ENCODE measurements around the gene MTX1.
A peak's percentile ranks its signal among the peaks of the same experiment; 100 is the strongest.
"Not testable (repeated sequence)": the region's sequence is repeated elsewhere in the genome, so short reads cannot be mapped to it uniquely, and the experiment has no call there.

Gene MTX1

DNA sequence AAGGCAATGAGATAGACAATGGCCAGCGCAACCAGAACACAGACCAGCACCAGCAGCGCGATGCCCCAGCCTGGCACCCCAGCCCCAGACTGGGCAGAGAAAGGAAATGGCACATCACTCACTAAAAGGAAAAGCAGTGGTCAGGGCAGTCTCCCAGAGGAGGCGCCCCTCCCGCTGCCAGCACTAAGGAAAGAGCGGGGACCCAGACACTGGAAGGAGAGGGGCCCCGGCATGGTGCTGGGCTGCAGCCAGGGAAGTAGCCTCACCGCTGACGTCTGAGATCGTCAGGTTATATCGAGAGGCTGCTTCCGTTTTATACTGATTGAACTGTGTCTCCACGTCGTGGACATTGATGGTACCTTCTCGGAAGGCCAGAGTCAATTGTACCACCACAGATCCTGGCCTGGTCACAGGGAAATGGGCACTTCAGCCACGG, 21.0 kb upstream of the MTX1 start:
- TF ChIP-seq, protein P1, sequence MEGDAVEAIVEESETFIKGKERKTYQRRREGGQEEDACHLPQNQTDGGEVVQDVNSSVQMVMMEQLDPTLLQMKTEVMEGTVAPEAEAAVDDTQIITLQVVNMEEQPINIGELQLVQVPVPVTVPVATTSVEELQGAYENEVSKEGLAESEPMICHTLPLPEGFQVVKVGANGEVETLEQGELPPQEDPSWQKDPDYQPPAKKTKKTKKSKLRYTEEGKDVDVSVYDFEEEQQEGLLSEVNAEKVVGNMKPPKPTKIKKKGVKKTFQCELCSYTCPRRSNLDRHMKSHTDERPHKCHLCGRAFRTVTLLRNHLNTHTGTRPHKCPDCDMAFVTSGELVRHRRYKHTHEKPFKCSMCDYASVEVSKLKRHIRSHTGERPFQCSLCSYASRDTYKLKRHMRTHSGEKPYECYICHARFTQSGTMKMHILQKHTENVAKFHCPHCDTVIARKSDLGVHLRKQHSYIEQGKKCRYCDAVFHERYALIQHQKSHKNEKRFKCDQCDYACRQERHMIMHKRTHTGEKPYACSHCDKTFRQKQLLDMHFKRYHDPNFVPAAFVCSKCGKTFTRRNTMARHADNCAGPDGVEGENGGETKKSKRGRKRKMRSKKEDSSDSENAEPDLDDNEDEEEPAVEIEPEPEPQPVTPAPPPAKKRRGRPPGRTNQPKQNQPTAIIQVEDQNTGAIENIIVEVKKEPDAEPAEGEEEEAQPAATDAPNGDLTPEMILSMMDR (IDR thresholded peaks at IDR 0.05; ENCODE audit: extremely low read depth, missing control alignments), result no peak
- DNase-seq (ENCODE audit: low spot score), result no peak

DNA sequence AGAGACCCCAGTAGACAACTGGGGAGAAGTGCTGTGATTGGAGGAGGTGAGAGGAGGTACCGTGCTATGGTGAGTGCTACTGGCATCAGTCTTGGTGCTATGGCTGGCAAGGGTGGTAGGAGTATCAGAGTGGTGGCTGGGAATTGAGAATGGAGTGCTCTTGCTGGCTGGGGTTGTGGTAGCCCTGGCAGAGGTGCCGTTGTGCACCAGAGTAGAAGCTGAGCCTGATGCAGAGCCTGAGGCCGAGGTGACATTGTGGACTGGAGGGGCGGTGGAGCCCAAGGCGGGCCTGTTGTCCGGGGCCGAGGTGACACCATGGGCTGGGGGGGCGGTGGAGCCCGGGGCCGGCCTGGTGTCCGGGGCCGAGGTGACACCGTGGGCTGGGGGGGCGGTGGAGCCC, 20.2 kb upstream of the MTX1 start:
- TF ChIP-seq, protein P1 (IDR thresholded peaks at IDR 0.05; ENCODE audit: extremely low read depth, missing control alignments), result no peak
- no peak for DNase-seq (ENCODE audit: low spot score)

DNA sequence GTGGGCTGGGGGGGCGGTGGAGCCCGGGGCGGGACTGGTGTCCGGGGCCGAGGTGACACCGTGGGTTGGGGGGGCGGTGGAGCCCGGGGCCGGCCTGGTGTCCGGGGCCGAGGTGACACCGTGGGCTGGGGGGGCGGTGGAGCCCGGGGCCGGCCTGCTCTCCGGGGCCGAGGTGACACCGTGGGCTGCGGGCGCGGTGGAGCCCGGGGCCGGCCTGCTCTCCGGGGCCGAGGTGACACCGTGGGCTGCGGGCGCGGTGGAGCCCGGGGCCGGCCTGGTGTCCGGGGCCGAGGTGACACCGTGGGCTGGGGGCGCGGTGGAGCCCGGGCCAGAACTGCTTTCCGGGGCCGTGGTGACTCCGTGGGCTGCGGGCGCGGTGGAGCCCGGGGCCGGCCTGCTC, 18.6 kb upstream of the MTX1 start:
- DNase-seq (ENCODE audit: low spot score), result not testable (repeated sequence)

DNA sequence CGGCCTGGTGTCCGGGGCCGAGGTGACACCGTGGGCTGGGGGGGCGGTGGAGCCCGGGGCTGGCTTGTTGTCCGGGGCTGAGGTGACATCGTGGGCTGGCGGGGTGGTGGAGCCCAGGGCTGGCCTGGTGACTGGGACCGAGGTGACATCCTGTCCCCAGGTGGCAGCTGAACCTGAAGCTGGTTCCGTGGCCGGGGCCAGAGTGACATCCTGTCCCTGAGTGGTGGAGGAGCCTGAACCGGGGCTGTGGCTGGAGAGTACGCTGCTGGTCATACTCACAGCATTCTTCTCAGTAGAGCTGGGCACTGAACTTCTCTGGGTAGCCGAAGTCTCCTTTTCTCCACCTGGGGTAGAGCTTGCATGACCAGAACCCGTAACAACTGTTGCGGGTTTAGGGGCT, 16.6 kb upstream of the MTX1 start:
- TF ChIP-seq, protein P1 (IDR thresholded peaks at IDR 0.05; ENCODE audit: extremely low read depth, missing control alignments), result no peak
- DNase-seq (ENCODE audit: low spot score), result no peak

DNA sequence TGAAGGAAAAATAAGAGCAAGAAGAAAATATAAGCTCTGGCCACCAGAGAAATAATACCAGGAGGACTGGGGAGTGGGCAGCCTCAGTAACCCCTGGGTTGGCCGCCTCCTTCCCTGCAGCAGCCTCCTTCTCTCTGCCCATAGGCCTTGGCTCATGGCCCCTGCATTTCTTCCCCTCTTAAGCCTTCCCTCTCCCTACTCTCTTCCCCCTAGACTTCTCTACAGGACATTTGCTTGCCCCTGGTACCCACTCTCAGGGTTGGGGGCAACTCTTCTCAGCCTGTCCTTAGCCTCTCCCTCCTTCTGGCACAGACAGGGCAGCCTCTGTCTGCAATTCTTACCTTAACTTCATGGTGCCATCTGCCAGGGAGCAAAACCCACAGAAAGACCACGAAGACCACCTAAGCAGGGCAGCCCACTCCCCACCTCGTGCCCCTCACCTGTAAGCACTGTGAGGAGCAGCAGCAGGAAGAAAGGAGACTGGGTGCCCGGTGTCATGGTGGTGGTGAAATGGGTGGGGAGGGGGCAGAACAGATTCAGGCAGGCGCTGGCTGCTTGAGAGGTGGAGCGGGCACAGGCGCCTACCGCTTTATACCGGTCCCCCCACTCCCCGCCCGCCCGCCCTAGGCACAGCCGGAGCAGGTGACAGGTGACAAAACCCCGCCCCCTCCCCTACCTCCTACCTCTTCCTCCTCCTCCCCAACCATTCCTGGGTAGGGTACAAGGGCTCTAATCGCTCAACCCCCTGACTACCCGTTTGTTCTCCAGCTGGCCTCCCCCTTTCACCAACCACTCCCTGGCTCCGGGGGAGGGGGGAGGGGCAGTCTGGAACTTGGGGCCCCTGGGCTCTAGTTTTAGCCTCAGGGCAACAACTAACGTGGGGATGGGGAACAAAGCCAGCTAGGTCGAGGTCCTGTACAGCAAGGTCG, 15.9 kb upstream of the MTX1 start:
- DNase-seq (ENCODE audit: low spot score), result peak; percentile 32
- TF ChIP-seq, protein P1 (IDR thresholded peaks at IDR 0.05; ENCODE audit: extremely low read depth, missing control alignments), result no peak

DNA sequence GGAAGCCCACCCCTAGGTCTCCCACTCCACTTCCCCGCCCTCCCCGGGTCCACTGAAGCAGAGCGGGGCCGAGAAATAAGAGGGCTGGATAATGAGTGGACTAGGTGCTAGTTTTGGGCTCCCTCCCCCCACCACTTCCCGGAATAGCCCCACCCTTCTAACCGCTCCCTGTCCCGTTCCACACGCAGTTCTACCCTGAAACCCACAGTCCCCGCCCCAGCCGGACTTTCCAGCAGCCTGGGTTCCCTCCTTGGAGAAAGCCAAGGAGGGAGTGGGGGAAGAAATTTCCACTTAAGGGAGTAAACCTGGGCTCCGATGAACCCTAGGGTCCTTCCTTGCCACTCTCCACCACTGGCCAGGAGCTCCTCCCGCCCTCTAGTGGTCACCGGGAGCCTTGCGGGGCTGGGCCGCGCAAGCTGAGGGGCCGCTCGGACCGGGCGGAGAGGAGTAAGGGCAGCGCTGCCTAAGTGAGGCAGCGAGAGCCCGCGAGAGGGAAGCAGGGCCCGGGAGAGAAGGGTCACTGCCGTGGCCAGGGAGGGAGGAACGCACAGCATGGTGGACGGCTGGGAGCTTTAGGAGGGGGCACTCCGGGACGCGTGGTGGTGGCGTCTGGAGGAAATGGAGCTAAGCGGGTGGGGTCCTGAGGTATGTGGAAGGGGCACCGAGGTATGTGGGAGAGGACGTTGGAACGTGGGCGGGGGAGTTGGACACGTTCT, 15.1 kb upstream of the MTX1 start:
- TF ChIP-seq, protein P1 (IDR thresholded peaks at IDR 0.05; ENCODE audit: extremely low read depth, missing control alignments), result peak; percentile 97
- DNase-seq (ENCODE audit: low spot score), result peak; percentile 93

DNA sequence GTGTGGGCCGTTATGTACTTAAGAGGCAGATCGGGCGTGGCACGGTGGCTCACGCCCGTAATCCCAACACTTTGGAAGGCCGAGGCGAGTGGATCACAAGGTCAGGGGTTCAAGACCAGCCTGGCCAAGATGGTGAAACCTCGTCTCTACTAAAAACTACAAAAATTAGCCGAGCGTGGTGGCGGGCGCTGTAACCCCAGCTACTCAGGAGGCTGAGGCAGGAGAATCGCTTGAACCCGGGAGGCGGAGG, 14.6 kb upstream of the MTX1 start:
- not testable (repeated sequence) for DNase-seq (ENCODE audit: low spot score)

DNA sequence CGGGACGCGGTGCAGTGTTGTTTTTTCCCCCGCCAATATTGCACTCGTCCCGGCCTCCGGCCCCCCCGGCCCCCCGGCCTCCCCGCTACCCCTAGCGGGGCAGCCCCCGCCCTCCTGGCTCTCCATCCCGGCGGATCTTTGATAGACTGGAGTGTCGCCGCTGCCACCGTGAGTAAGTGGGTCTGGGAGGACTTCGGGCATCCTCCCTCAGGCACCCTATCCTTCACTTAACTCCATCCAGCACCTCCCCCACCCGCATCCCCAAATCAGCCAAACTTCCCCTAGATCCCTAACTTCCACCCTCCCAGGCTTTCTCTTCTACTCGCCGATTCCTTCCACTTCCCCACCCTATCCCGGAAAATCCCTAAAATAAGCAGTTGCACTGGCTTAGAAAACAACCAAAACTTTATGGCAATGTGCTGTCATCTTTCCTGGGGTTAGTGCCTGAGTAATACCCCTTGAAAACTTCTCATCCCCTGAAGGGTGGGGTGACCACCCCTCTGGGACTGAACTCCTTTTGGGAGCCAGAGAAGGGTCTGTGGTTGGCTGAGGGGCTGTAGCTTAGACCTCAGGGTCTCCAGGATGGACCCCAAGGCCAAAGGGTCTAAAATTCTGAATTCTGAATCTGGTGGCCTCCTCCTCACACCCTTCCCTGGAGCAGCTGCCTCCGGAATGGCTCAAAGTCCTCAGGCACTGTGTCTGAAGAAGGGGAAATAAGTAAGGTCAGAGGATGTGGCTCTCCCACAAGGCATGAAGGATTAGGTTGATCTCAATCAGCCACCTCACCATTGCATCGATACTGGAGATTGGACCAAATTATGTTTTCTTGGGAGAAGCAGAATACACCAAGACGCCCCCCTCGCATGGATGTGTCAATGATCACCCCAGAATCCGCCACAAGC, 13.0 kb upstream of the MTX1 start:
- no peak for DNase-seq (ENCODE audit: low spot score)
- TF ChIP-seq, protein P1 (IDR thresholded peaks at IDR 0.05; ENCODE audit: extremely low read depth, missing control alignments), result no peak

Data from GM20000 (cell line).